Measurements from ENCODE around the gene DNAH1.

Gene DNAH1

DNA sequence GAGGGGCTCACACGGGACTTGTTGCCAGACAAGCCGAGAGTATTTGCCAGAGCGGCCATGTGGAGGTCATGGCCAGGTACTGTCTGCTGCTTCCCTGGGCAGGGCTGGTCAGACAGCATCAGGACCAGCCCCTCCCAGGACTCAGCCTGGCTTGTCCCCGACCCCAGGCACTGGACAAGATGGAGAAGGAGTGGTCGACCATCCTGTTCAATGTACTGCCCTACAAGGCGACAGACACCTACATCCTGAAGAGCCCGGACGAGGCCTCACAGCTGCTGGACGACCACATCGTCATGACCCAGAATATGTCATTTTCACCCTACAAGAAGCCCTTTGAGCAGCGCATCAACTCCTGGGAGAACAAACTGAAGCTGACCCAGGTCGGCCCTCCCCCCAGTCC lies 38.6 kb downstream of the DNAH1 start:
- TF ChIP-seq, protein P1, sequence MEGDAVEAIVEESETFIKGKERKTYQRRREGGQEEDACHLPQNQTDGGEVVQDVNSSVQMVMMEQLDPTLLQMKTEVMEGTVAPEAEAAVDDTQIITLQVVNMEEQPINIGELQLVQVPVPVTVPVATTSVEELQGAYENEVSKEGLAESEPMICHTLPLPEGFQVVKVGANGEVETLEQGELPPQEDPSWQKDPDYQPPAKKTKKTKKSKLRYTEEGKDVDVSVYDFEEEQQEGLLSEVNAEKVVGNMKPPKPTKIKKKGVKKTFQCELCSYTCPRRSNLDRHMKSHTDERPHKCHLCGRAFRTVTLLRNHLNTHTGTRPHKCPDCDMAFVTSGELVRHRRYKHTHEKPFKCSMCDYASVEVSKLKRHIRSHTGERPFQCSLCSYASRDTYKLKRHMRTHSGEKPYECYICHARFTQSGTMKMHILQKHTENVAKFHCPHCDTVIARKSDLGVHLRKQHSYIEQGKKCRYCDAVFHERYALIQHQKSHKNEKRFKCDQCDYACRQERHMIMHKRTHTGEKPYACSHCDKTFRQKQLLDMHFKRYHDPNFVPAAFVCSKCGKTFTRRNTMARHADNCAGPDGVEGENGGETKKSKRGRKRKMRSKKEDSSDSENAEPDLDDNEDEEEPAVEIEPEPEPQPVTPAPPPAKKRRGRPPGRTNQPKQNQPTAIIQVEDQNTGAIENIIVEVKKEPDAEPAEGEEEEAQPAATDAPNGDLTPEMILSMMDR (IDR thresholded peaks at IDR 0.05; ENCODE audit: insufficient read depth, low read length, poor library complexity, severe bottlenecking), result no peak
- TF ChIP-seq EZH2phosphoT487 (conservative IDR thresholded peaks at IDR 0.05; ENCODE audit: low read length), result no peak
- no peaks in the 10 kb centered on the region for H3K36me3 ChIP-seq (ENCODE audit: low read length)
- no peaks in the 10 kb centered on the region for H3K79me2 ChIP-seq (ENCODE audit: insufficient read depth, low read length)
- H2AFZ ChIP-seq (ENCODE audit: low read depth, low read length, severe bottlenecking), result no peak overlapping the region
- H4K20me1 ChIP-seq (ENCODE audit: low read depth, low read length), result no peaks in the 10 kb centered on the region
- H3K4me3 ChIP-seq (ENCODE audit: insufficient read depth, low read length, poor library complexity, severe bottlenecking), result no peak overlapping the region
- no peaks in the 10 kb centered on the region for H3K9me3 ChIP-seq (ENCODE audit: insufficient read depth, low read length)
- H3K9me2 ChIP-seq (replicated peaks; ENCODE audit: insufficient read depth, low read length), result no peaks in the 10 kb centered on the region
- H3K4me2 ChIP-seq (ENCODE audit: low read depth, low read length, poor library complexity, severe bottlenecking), result no peak overlapping the region
- no peaks in the 10 kb centered on the region for H3F3A ChIP-seq (ENCODE audit: insufficient read depth)
- H3K27me3 ChIP-seq (ENCODE audit: low read length), result no peaks in the 10 kb centered on the region
- no peak overlapping the region for H3K27ac ChIP-seq (ENCODE audit: low read depth, low read length)
- no peak overlapping the region for H3K9ac ChIP-seq (ENCODE audit: low read length)

DNA sequence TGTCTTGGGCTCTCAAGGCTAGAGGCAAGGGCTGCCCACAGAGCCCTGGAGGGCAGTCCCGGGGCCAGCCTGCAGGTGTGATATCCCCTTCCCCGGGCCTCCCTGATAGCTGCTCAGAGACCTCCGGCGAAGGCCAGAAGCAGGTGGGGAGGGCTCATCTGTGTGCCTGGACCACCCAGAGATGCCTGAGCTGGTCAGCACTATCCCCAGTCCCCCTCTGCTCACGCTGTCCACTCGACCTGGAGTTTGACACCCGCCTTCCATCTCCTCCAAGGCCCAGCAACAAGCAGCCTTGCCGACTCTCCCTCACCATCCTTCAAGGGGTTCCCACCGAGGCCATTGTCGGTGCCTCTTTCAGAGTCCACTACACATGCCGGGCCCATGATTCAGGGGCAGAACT lies 39.4 kb downstream of the DNAH1 start:
- H3K27me3 ChIP-seq (ENCODE audit: low read length), result no peaks in the 10 kb centered on the region
- H3K9me2 ChIP-seq (replicated peaks; ENCODE audit: insufficient read depth, low read length), result no peaks in the 10 kb centered on the region
- TF ChIP-seq EZH2phosphoT487 (conservative IDR thresholded peaks at IDR 0.05; ENCODE audit: low read length), result no peak
- TF ChIP-seq, protein P1 (IDR thresholded peaks at IDR 0.05; ENCODE audit: insufficient read depth, low read length, poor library complexity, severe bottlenecking), result no peak
- H2AFZ ChIP-seq (ENCODE audit: low read depth, low read length, severe bottlenecking), result no peak overlapping the region
- no peaks in the 10 kb centered on the region for H4K20me1 ChIP-seq (ENCODE audit: low read depth, low read length)
- H3K9ac ChIP-seq (ENCODE audit: low read length), result no peak overlapping the region
- no peak overlapping the region for H3K27ac ChIP-seq (ENCODE audit: low read depth, low read length)
- H3K4me3 ChIP-seq (ENCODE audit: insufficient read depth, low read length, poor library complexity, severe bottlenecking), result no peak overlapping the region
- H3K36me3 ChIP-seq (ENCODE audit: low read length), result no peaks in the 10 kb centered on the region
- no peak overlapping the region for H3K4me2 ChIP-seq (ENCODE audit: low read depth, low read length, poor library complexity, severe bottlenecking)
- no peaks in the 10 kb centered on the region for H3K9me3 ChIP-seq (ENCODE audit: insufficient read depth, low read length)
- no peaks in the 10 kb centered on the region for H3F3A ChIP-seq (ENCODE audit: insufficient read depth)
- H3K79me2 ChIP-seq (ENCODE audit: insufficient read depth, low read length), result no peaks in the 10 kb centered on the region

- no peaks in the 10 kb centered on the region for H3K9me3 ChIP-seq (ENCODE audit: insufficient read depth, low read length)
- no peaks in the 10 kb centered on the region for H3K9me2 ChIP-seq (replicated peaks; ENCODE audit: insufficient read depth, low read length)
- no peak overlapping the region for H3K4me2 ChIP-seq (ENCODE audit: low read depth, low read length, poor library complexity, severe bottlenecking)
- H3K36me3 ChIP-seq (ENCODE audit: low read length), result no peaks in the 10 kb centered on the region
- no peaks in the 10 kb centered on the region for H3F3A ChIP-seq (ENCODE audit: insufficient read depth)
- H3K9ac ChIP-seq (ENCODE audit: low read length), result no peak overlapping the region
- H3K79me2 ChIP-seq (ENCODE audit: insufficient read depth, low read length), result no peaks in the 10 kb centered on the region
- H3K27me3 ChIP-seq (ENCODE audit: low read length), result no peaks in the 10 kb centered on the region
- H3K4me3 ChIP-seq (ENCODE audit: insufficient read depth, low read length, poor library complexity, severe bottlenecking), result no peak overlapping the region
- no peak overlapping the region for H2AFZ ChIP-seq (ENCODE audit: low read depth, low read length, severe bottlenecking)
- no peak overlapping the region for H3K27ac ChIP-seq (ENCODE audit: low read depth, low read length)
- TF ChIP-seq, protein P1 (IDR thresholded peaks at IDR 0.05; ENCODE audit: insufficient read depth, low read length, poor library complexity, severe bottlenecking), result no peak
- no peak for TF ChIP-seq EZH2phosphoT487 (conservative IDR thresholded peaks at IDR 0.05; ENCODE audit: low read length)
- no peaks in the 10 kb centered on the region for H4K20me1 ChIP-seq (ENCODE audit: low read depth, low read length)
Observed at GRCh38 chr3:52356126-52356525, 40.0 kb downstream of the DNAH1 start.

Data from SU-DHL-6 (cell line).